ENCODE data around the gene IPCEF1. TPM values are rescaled to one million over a fixed set of nuclear protein-coding genes. Genes with fewer than 3 reads are reported as not detected.
A peak's percentile ranks its signal among the peaks of the same experiment; 100 is the strongest.
"Not testable (repeated sequence)": the region's sequence is repeated elsewhere in the genome, so short reads cannot be mapped to it uniquely, and the experiment has no call there.

IPCEF1 gene
- total RNA-seq, 1 experiment from 2014 or later, result not detected

DNA sequence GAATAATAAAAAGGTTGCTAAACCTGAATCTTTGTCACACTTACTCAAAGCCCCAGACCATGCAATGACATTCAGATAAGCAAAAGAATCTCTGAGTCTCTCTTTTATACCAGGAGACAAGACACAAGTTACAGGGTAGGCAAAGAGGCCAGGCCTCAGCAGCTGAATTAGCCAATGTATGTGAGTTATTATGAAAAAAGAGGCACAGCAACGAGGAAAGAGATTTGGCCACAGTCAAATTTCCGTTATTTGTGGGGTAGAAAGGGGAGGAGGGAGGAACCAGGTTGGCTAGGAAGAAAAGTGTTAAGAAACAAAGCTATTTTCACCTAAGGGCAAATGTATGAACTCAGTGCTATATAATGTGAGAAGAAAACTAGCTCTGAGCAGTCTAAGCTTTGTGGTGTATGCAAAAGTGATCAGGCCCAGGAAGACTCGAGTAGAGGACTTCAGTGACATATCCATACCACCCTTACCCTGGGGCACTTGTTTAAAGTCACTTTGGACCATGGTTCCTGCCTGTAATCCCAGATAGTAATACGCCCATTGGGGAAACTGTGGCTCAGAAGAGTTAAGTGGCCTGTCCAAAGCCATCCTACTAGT lies 19.1 kb downstream of the IPCEF1 start:
- DNase-seq (ENCODE audit: low spot score), result no peak

DNA sequence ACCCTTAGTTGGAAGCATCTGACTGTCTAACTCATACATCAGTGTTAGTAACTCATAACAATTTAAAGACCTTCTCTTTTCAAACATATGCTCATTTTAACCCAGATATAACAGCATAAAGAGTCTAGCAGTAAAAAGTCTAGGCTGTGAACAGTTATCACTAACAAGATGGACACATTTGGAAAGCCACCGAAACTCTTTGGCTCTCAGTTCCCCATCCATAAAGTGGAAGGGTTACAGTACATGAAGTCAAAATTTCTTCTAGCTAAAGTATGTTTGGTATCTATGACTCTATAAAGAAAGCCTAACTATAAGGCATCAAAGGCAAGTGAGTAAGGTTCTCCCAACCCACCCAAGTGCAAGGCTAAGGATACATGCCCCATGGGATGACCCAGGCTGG lies 22.5 kb downstream of the IPCEF1 start:
- DNase-seq (ENCODE audit: low spot score), result not testable (repeated sequence)

DNA sequence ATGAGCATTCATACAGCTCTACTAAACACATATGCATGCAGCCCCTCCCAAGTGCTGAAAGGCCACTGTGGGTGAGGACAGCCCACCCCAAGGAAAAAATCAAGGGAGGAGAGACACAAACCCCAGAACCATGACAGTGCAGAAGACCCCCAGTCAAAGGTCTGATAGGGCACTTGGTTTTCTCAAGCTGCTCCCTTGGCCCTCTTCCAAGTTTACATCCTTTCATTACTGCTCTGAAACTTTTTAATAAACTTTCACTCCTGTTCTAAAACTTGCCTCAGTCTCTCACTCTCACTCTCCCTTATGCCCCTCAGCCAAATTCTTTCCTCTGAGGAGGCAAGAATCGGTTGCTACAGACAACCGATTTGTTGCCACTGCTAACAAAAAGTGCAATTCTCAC lies 24.9 kb downstream of the IPCEF1 start:
- no peak for DNase-seq (ENCODE audit: low spot score)

DNA sequence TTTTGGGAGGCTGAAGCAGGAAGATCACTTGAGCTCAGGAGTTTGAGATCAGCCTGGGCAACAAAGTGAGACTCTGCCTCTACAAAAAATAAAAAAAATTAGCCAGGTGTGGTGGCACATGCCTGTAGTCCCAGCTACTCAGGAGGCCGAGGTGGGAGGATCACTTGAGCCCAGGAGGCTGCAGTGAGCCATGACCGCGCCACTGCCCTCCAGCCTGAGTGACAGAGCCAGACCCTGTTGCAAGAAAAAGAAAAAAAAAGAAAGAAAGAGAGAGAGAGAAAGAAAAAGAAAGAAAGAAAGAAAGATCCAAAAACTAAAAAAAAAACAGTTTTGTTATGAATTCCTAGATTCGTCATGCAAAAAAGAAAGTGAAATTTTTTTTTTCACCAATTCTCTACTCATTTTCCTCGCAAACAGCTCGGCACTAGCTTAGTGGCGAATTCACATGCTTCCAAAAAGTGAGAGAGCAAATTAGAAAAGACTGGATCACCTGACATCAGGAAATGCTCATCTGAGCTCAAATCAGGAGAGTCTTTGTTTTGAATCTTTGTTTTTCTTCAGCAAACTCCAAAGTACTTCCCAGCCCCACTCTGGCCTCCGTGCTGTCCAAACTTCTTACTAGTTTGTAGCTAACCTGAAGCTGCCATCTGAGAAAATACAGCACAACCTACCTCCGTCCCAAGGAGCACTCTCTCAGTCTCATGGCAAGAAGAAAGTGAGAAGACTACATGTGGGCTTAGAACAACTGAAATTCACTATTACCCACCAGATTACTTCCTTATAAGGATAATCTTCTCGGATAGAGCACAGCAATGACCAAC lies 27.0 kb downstream of the IPCEF1 start:
- DNase-seq (ENCODE audit: low spot score), result no peak

DNA sequence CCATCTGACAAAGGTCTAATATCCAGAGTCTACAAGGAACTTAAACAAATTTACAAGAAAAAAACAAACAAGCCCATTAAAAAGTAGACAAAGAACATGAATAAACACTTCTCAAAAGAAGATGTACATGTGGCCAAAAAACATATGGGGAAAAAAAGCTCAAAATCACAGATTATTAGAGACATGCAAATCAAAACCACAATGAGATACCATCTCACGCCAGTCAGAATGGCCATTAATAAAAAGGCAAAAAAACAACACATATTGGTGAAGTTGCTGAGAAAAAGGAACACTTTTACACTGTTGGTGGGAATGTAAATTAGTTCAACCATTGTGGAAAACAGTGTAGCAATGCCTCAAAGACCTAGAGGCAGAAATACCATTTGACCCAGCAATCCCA lies 29.3 kb downstream of the IPCEF1 start:
- not testable (repeated sequence) for DNase-seq (ENCODE audit: low spot score)

DNA sequence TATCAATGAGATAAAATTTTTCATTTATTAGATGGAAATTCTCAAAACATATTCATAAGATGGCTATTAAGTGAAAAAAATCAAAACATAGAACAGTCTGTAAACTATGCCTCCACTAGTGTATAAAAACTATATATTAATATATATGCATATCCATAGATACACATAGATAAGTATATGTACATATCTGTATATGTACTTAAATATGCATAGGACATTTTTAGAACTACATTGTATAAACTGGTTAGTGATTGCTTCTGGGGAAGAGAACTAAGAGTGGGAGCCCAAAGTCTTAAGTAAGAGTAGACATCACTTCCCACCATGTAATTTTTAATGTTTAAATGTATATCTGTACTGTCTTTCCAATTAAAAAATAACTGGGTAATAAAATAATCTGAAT lies 31.5 kb downstream of the IPCEF1 start:
- DNase-seq (ENCODE audit: low spot score), result no peak

DNA sequence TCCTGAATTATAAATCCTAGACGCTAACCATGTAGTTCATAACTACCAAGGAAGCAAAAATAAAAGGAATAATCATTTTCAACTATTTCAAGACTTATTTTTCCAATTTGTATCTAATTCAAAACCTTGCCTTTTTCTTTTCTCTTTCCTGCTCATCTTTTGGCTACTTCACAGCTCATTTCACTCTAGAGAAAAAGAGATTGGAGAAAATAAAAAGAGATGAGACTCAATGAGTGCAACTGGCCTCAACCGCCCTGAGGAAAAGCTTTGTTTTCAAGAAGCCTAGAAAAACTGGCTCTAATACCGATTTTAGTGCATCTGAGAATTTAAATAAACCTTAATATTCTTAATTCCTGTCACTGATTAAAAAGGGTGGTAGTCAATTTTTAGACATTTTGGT lies 36.4 kb downstream of the IPCEF1 start:
- no peak for DNase-seq (ENCODE audit: low spot score)

DNA sequence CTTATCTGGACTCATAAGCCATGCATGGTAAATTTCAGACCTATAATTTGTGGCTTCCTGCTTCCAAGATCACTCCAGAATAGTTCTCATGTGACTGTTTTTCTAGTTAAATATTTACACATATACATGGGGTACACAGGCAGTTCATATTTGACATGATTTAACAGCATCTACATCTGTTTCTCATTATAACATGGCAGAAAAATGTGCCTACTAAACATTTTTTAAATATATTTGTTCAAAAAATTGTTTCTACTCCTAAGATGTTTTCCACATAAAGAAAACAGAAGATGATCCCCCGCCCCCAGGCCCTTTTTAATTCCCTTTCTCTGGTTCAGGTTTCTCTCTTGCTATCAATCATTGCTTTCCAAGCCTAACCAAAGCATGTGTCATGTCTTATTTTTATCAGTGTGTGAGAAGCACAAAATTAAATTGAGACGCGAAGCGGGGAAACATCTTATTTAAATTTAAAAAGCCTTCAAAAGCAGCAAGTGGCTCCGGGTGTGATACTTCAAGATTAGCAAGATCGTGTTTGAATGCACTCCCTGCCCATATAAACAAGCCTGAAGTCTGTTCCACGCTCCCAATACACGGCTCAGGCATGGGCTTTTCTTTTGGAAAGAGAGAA lies 37.3 kb downstream of the IPCEF1 start:
- DNase-seq (ENCODE audit: low spot score), result no peak

DNA sequence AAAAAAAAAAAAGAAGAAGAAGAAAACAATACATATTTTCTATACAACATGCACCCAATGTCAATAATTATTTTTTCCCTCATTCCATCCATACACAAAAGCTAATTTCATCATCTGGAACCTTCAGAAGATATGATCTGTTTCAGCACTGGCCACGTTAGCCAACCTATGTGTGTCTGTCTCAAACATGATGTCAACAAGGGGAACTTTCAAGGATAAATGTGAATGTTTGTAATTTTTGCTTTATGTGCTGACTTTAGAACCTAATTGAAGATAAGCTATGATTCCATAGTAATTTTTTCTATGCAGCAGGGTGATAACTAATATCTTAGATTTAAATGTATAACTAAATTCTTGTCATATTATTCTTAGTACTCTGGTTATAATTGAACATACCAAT lies 37.9 kb downstream of the IPCEF1 start:
- DNase-seq (ENCODE audit: low spot score), result no peak

DNA sequence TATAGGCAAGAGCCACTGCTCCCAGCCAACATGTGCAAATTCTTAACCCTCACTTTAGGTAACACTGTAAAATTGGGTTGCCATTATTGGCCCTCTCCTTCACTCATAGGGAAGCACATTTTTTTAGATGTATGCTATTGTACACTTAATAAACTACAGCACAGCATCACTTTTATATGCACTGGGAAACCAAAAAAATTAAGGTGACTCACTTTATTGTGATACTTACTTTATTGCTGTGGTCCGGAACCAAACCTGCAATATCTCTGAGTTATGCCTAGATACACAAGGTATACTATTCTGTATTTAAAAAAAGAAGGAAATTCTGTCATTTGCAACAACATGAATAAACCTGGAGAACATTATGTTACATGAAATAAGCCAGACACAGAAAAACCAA lies 40.5 kb downstream of the IPCEF1 start:
- DNase-seq (ENCODE audit: low spot score), result no peak

DNA sequence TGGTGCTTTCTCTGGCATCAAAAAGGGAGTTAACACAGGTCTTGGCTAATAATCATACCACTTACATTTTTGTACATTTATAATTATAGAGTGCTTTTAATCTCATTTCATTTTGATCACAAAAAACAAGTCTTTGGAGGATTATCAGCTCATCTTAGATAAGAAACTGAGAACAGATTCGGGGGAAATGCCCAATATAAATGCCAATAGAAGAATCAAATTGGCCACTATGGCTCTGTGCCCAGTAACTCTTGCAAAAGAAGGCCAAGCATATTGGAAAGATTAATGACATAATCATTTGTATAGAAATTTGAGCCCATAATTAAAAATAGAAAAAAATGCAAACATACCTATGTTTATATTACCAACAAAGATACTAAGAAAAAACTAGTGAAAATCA lies 42.5 kb downstream of the IPCEF1 start:
- no peak for DNase-seq (ENCODE audit: low spot score)

DNA sequence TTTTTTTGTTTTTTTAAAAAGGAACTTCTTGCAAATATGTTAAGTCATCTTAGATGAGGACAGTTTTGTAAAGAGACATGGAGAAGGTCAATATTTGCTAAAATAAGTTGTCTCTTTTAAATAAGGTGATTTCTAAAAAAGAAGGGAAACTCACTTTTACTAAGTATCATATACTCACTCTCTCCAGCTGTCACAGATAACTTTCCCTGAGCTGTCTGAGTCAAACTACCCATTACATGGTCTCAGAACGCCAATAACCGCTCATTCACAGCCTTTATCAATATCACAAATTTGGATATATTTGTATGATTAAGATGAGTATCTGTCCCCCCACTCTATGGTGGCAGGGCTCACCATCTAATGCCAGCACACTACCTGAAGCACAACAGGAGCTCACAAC lies 47.6 kb downstream of the IPCEF1 start:
- no peak for DNase-seq (ENCODE audit: low spot score)

DNA sequence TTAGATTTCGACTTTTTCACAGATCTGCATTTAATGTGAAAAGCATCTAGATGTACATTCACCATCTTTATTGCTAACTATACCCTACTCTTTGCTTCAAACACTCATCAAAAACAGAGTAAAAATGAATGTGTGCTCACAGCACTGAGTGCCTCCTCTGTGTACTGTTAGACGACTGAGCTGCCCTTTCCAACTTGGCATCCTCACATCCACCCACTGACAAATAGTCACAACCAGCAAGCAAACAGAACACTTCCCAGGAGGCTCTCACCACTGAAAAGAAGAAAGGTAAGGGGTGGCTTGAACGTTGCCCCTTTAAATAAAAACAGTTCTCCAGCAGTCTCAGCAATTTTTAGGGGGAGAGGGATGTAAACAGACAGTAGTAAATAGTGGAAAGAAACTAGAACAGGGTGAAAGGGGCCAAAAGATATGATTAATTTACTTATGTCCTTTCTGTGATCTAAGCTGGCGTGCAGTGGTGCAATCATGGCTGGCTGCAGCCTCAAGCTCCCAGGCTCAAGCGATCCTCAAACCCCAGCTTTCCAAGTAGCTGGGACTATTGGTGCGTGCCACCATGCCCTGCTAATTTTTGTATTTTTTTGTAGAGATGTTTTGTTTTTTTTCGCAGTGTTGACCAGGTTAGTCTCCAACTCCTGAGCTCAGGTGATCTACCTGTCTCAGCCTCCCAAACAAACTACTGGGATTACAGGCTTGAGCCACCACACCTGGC lies 48.7 kb downstream of the IPCEF1 start:
- DNase-seq (ENCODE audit: low spot score), result no peak

DNA sequence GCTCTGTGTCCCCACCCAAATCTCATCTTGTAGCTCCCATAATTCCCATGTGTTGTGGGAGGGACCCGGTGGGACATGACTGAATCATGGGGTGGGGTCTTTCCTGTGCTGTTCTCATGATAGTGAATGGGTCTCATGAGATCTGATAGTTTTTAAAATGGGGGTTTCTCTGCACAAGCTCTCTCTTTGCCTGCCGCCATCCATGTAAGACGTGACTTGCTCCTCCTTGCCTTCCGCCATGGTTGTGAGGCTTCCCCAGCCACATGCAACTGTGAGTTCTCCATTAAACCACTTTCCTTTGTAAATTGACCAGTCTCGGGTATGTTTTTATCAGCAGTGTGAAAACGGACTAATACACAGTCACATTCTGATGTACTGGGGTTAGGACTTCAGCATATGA lies 49.5 kb downstream of the IPCEF1 start:
- DNase-seq (ENCODE audit: low spot score), result not testable (repeated sequence)

DNA sequence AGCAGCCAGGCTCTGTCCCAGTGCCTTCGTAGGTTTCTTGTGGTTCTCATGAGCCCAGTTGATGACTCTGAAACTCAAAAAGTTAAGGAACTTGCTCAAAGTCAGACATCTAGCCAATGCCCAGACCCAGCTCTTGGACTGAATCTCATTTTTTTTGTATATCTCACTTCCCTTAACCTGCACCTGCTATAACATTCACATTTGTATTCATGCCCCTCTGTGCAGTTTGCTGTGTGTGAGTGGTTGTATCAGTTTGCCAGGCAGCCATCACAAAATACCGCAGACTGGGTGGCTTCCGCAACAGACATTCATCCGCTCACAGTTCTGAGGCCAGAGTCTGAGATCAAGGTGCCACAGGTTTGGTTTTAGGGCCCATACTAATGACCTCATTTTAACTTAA lies 49.9 kb downstream of the IPCEF1 start:
- DNase-seq (ENCODE audit: low spot score), result no peak

DNA sequence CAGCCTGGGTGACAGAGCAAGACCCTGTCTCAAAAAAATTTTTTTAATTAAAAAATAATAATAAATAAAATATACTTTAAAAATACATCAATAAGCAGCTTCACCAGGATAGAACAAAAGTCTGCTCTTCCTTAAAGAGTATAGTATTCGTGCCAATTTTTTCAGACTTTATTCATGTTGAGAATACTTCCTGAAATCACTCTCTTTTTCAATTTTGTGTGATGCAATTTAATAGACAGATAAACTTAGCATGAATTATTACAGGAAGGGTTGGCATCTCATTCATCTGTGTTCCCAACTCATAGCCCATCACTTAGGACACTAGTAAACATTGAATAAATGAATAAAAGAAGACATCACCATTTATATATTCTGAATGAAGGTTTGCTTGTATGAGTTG lies 52.4 kb downstream of the IPCEF1 start:
- no peak for DNase-seq (ENCODE audit: low spot score)

DNA sequence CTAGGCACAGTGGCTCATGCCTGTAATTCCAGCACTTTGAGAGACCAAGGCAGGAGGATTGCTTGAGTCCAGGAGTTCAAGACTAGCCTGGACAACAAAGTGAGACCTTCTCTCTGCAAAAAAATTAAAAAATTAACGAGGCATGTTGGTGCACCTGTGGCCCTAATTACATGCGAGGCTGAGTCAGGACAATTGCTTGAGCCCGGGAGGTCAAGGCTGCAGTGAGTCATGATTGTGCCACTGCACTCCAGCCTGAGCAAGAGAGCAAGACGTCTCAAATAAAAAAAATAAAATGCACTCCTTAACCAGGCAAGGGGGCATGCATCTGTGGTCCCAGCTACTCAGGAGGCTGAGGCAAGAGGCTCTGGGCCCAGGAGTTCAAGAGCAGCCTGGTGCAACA lies 53.0 kb downstream of the IPCEF1 start:
- DNase-seq (ENCODE audit: low spot score), result not testable (repeated sequence)

DNA sequence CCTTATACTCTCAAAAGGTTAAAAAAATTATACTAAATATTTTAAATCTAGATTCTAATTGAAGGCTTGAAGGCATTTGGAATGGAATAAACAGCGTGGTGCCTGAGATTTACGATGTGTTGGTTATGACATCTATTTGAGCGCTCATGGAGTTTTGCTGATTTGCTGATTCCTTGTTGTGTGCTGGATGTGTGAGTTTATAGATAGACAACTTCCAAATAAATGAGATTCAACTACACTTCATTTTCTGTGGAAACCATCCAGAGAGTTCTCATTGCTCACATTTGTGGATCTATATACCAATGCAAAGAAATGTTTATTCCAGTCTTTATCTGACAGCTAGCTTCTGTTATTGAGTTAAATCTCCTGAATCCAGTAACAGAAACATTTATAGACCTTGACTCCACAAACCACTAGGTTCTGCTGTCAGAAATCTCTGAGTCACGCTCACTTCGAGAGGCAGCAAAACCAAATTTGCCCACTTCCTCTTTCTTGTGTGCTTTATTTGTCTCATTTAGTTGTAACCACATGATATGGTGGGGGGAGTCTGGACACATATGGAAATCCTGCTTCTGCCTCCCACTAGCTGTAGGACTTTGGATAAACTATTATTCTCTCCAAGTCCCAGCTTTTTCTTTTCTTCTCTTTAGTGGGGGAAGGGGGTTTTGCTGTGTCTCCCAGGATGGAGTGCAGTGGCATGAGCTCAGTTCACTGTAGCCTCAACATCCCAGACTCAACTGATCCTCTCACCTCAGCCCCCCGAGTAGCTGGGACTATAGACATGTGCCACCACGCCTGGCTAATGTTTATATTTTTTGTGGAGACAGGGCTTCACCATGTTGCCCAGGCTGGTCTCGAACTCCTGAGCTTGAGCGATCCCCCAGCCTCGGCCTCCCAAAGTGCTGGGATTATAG lies 54.5 kb downstream of the IPCEF1 start:
- no peak for DNase-seq (ENCODE audit: low spot score)

DNA sequence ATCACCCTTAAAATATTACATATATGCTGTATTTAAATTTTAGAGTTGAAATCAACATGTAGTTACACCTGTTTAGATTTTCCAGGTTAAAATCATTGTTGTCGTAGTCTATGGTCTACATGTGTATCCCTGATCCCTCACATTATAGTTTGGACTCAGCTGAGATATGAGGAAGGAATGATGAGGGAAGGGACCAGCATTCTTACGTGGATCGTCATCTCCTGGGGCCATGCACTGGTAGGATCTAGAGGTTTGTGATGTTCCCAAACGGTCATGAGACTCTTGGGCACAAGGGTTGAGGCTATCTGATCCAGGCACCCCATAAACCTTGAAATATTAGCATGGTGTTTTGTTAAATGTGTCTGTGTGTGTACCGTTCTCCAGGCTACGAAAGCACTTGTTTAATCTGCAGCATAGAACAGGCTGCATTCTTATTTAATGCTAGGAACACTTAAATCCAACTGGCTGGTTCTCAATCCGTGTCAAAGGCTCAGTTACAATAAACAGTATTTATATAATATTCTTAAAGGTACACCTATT lies 55.4 kb downstream of the IPCEF1 start:
- no peak for DNase-seq (ENCODE audit: low spot score)

DNA sequence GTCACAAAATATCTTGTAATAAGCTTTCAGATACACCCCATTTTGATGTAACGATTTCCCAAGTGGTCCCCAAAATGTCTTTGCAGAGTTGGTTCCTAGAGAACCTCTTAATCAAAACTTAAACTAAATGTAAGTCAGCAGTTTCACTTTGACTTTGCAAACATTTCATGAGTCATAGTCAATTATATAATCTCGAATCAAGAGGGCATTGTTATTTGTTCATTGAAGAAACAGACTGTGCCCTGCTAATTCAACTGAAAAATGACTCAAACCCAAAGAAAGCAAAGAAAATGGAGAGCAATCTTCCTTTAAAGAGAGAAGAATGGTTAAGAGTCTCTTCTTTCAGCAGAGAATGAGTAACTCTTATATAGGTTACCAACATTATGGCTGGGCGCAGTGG lies 58.3 kb downstream of the IPCEF1 start:
- peak; percentile 41 for DNase-seq (ENCODE audit: low spot score)

DNA sequence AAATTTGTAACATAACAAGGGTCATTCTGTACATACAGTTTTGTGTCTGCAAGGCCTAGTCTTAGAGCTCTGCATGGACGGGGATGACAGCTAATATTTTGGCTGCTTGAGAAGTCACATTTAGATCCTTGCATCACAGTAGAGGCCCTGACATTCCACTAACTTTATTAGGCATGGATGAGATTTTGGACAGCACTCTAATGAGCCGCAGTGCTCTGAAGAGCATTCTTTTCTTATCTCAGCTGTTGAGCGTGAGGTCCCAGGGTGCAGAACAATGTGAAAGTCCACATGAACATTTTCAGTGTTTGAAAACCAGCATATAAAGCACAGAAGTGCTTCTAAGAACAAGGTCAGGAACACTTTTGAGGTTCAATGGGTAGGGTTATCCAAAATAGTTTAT lies 58.9 kb downstream of the IPCEF1 start:
- no peak for DNase-seq (ENCODE audit: low spot score)

Measured in HT-29 (cell line).